Neural crest cell (in vitro differentiated cells): Measurements from ENCODE around the gene AIG1. TPM values are rescaled to one million over a fixed set of nuclear protein-coding genes. Genes with fewer than 3 reads are reported as not detected.
"Not testable (repeated sequence)": the region's sequence is repeated elsewhere in the genome, so short reads cannot be mapped to it uniquely, and the experiment has no call there.

Source experiments
- DNase-seq: peaks from one replicate; pipeline ENCODE4 v3.0.0; 2021; ENCODE audit warnings: low read depth, mixed read lengths, low spot score
- H3K27ac Mint-ChIP-seq: one replicate; pipeline ENCODE4 v1.8.0; 2021; ENCODE audit warnings: mild to moderate bottlenecking, mixed read lengths; ENCODE audit not compliant: unreplicated experiment
- H3K27me3 Mint-ChIP-seq: 2 replicates; pipeline ENCODE4 v1.8.0; 2021; ENCODE audit warnings: low read depth, mild to moderate bottlenecking, mixed read lengths
- H3K36me3 Mint-ChIP-seq: 2 replicates; pipeline ENCODE4 v1.8.0; 2021; ENCODE audit warnings: low read depth, mild to moderate bottlenecking, mixed read lengths
- H3K4me1 Mint-ChIP-seq: 2 replicates; pipeline ENCODE4 v1.8.0; 2021; ENCODE audit warnings: mixed read lengths
- H3K4me3 Mint-ChIP-seq: one replicate; pipeline ENCODE4 v1.8.0; 2021; ENCODE audit warnings: mild to moderate bottlenecking, mixed read lengths
- H3K9me3 Mint-ChIP-seq: 2 replicates; pipeline ENCODE4 v1.8.0; 2021; ENCODE audit warnings: mixed read lengths
- CTCF ChIP-seq: fragments of 200-600 bp; sonication (generic); conservative IDR thresholded peaks from 2 replicates; pipeline ENCODE4 v1.5.0; 2021; ENCODE audit warnings: antibody characterized with exemption, mild to moderate bottlenecking
- total RNA-seq: library from RNA; stranded (reverse); gene quantifications from 2 replicates; pipeline ENCODE4 v1.2.1, GENCODE V29; 2021

AIG1 gene
- total RNA-seq, 1 donor from 2014 or later: 22.9 TPM

- H3K27ac Mint-ChIP-seq: no peak overlapping the region
- DNase-seq: no peak
- peaks cover 3% of the 10 kb centered on the region for H3K36me3 Mint-ChIP-seq
- H3K27me3 Mint-ChIP-seq: no peaks in the 10 kb centered on the region
- TF ChIP-seq CTCF: no peak
- H3K4me1 Mint-ChIP-seq: no peaks in the 10 kb centered on the region
- H3K9me3 Mint-ChIP-seq: no peaks in the 10 kb centered on the region
- no peak overlapping the region for H3K4me3 Mint-ChIP-seq
These were observed 104.7 kb downstream of the AIG1 start for GRCh38 chr6:143165315-143165855.

GRCh38 chr6:143166247-143166695 is 105.6 kb downstream of the AIG1 start:
- Mint-ChIP-seq H3K9me3 (peaks cover 2% of the 10 kb centered on the region), H3K27ac (peak overlapping the region; percentile 66), H3K27me3 (no peaks in the 10 kb centered on the region), H3K4me1 (no peaks in the 10 kb centered on the region), H3K4me3 (no peak overlapping the region), H3K36me3 (peaks cover 3% of the 10 kb centered on the region)
- no peak for DNase-seq
- TF ChIP-seq CTCF: no peak

DNA sequence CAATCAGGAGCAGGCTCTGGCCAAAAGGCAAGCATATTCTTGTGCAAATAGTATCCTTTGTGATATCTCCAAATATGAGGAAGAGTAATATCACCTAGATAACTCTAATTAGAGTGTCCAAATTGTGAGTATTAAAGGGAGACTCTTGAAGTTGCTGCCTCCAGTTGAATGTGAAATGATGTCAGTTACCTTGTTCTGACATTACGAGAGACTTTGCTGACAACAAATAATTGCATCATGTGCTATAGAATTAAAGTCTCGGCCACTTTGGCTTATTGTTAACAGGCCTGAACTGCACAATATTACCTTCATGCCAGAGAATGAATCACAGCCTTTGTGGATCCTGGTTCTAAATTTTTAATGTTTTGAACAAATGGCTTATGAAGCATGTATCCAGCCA is 106.5 kb downstream of the AIG1 start:
- Mint-ChIP-seq H3K4me1 (no peaks in the 10 kb centered on the region), H3K36me3 (peaks cover 10% of the 10 kb centered on the region), H3K27ac (no peak overlapping the region), H3K27me3 (no peaks in the 10 kb centered on the region), H3K4me3 (no peak overlapping the region), H3K9me3 (peaks cover 9% of the 10 kb centered on the region)
- DNase-seq: no peak
- TF ChIP-seq CTCF: no peak

DNA sequence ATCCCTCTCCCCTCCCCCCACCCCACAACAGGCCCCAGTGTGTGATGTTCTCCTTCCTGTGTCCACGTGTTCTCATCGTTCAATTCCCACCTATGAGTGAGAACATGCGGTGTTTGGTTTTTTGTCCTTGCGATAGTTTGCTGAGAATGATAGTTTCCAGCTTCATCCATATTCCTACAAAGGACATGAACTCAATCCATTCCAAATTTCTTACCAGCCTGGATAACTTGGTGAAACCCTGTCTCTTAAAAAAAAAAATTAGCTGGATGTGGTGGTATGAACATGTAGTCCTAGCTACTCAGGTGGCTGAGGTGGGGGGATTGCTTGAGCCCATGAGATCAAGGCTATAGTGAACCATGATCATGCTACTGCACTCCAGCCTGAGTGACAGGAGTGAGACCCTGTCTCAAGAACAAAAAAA is 107.7 kb downstream of the AIG1 start:
- not testable (repeated sequence) for H3K27ac Mint-ChIP-seq, H3K4me3 Mint-ChIP-seq, H3K27me3 Mint-ChIP-seq, H3K4me1 Mint-ChIP-seq, DNase-seq
- Mint-ChIP-seq H3K9me3 (peaks cover 18% of the 10 kb centered on the region), H3K36me3 (peaks cover 20% of the 10 kb centered on the region)

DNA sequence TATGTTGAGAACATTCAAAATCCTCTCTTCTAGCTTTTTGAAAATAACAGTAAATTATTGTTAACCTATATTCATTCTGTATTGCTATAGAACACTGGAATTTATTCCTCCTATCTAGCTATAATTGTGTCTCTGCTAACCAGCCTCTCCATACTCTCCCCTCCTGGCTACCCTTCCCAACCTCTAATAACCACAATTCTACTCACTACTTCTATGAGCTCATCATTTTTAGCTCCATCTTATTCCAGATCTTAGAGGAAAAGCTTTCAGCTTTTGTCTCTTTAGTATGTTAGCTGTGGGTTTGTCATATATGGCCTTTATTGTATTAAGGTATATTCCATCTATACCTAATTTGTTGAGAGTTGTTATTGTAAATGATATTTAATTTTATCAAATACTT is 108.8 kb downstream of the AIG1 start:
- no peak for DNase-seq
- TF ChIP-seq CTCF: no peak
- Mint-ChIP-seq H3K9me3 (peaks cover 22% of the 10 kb centered on the region), H3K27ac (no peak overlapping the region), H3K4me1 (no peaks in the 10 kb centered on the region), H3K4me3 (no peak overlapping the region), H3K36me3 (peaks cover 23% of the 10 kb centered on the region), H3K27me3 (no peaks in the 10 kb centered on the region)

GRCh38 chr6:143174516-143174915 is 113.8 kb downstream of the AIG1 start:
- no peaks in the 10 kb centered on the region for H3K27me3 Mint-ChIP-seq
- H3K9me3 Mint-ChIP-seq: peaks cover 33% of the 10 kb centered on the region
- TF ChIP-seq CTCF: no peak
- H3K27ac Mint-ChIP-seq: no peak overlapping the region
- H3K4me1 Mint-ChIP-seq: no peaks in the 10 kb centered on the region
- no peak overlapping the region for H3K4me3 Mint-ChIP-seq
- H3K36me3 Mint-ChIP-seq: peaks cover 46% of the 10 kb centered on the region
- DNase-seq: no peak
